HepG2 (cell line): Measurements from ENCODE around the gene C22orf39. TPM values are rescaled to one million over a fixed set of nuclear protein-coding genes. Genes with fewer than 3 reads are reported as not detected.

Experiments used
- AGO1 ChIP-seq: fragments of 200-400 bp; formaldehyde crosslinking; IDR thresholded peaks from 2 replicates; pipeline ENCODE4 v1.6.1; 2017; ENCODE audit warnings: mild to moderate bottlenecking, low read depth, low read length, moderate library complexity; ENCODE audit not compliant: poor library complexity, severe bottlenecking
- ATAD3A ChIP-seq: sonication (generic); formaldehyde crosslinking; IDR thresholded peaks from 2 replicates; pipeline ENCODE4 v1.4.0; 2020; ENCODE audit warnings: missing genetic modification reagents
- BRCA1 ChIP-seq: sonication (generic); formaldehyde crosslinking; IDR thresholded peaks from 2 replicates; pipeline ENCODE4 v1.4.0; 2020; ENCODE audit warnings: missing genetic modification reagents
- CEBPB ChIP-seq: IDR thresholded peaks from 2 replicates; pipeline ENCODE4 v1.6.1; 2011; ENCODE audit warnings: low read depth, low read length, improper control_type of control experiment, borderline replicate concordance
- CHD2 ChIP-seq: IDR thresholded peaks from 2 replicates; pipeline ENCODE4 v1.6.1; 2011; ENCODE audit warnings: low read depth, low read length, improper control_type of control experiment
- CREM ChIP-seq, 2 experiments: sonication (generic) in 1 of 2; formaldehyde crosslinking in 1 of 2; IDR thresholded peaks; 2 replicates each; pipeline versions ENCODE4 v1.4.0 to v1.6.1; 2016 to 2020; ENCODE audit warnings: antibody characterized with exemption in 1 of 2, mild to moderate bottlenecking in 1 of 2, missing genetic modification reagents in 1 of 2
- DRAP1 ChIP-seq: IDR thresholded peaks from 2 replicates; pipeline ENCODE4 v1.6.1; 2016; ENCODE audit warnings: missing genetic modification reagents, missing compliant biosample characterization
- HNRNPLL ChIP-seq: fragments of 200-400 bp; formaldehyde crosslinking; IDR thresholded peaks from 2 replicates; pipeline ENCODE4 v1.6.1; 2017; ENCODE audit warnings: mild to moderate bottlenecking, low read depth, low read length; ENCODE audit not compliant: poor library complexity, severe bottlenecking
- HOXA3 ChIP-seq: sonication (generic); formaldehyde crosslinking; IDR thresholded peaks from 2 replicates; pipeline ENCODE4 v1.5.0; 2020; ENCODE audit warnings: missing genetic modification reagents
- KAT8 ChIP-seq: IDR thresholded peaks from 2 replicates; pipeline ENCODE4 v1.6.1; 2016; ENCODE audit warnings: missing genetic modification reagents, missing compliant biosample characterization
- POLR2A ChIP-seq, 2 experiments: IDR thresholded peaks; 2 replicates each; pipeline ENCODE4 v1.6.1; 2011; ENCODE audit warnings: low read depth in 2 of 2, low read length in 2 of 2, mild to moderate bottlenecking in 1 of 2, moderate library complexity in 1 of 2; ENCODE audit not compliant: insufficient read depth in 1 of 2
- PRPF4 ChIP-seq: fragments of 200-400 bp; formaldehyde crosslinking; IDR thresholded peaks from 2 replicates; pipeline ENCODE4 v1.6.1; 2016; ENCODE audit warnings: low read length, low read depth; ENCODE audit not compliant: poor library complexity, severe bottlenecking
- SRF ChIP-seq: IDR thresholded peaks from 2 replicates; pipeline ENCODE4 v1.6.1; 2011; ENCODE audit warnings: mild to moderate bottlenecking, low read depth, low read length, moderate library complexity
- SYNCRIP ChIP-seq: fragments of 200-400 bp; formaldehyde crosslinking; IDR thresholded peaks from 2 replicates; pipeline ENCODE4 v1.6.1; 2018; ENCODE audit warnings: mild to moderate bottlenecking, low read depth, low read length; ENCODE audit not compliant: insufficient read depth
- TOPORS ChIP-seq: sonication (generic); formaldehyde crosslinking; IDR thresholded peaks from 2 replicates; pipeline ENCODE4 v1.8.0; 2023; ENCODE audit warnings: mild to moderate bottlenecking, missing genetic modification reagents
- ZBTB37 ChIP-seq: sonication (generic); formaldehyde crosslinking; IDR thresholded peaks from 2 replicates; pipeline ENCODE4 v1.4.0; 2020; ENCODE audit warnings: mild to moderate bottlenecking, missing genetic modification reagents
- ZNF10 ChIP-seq: sonication (generic); formaldehyde crosslinking; IDR thresholded peaks from 2 replicates; pipeline ENCODE4 v1.4.0; 2020; ENCODE audit warnings: mild to moderate bottlenecking, low read depth, missing genetic modification reagents, borderline replicate concordance
- ZNF160 ChIP-seq: sonication (generic); formaldehyde crosslinking; IDR thresholded peaks from 2 replicates; pipeline ENCODE4 v1.8.0; 2022; ENCODE audit warnings: mild to moderate bottlenecking, inconsistent platforms, missing genetic modification reagents
- ZNF337 ChIP-seq: sonication (generic); formaldehyde crosslinking; IDR thresholded peaks from 2 replicates; pipeline ENCODE4 v1.5.1; 2020; ENCODE audit warnings: missing genetic modification reagents, low read depth, mild to moderate bottlenecking, borderline replicate concordance
- ZNF34 ChIP-seq: sonication (generic); formaldehyde crosslinking; IDR thresholded peaks from 2 replicates; pipeline ENCODE4 v1.4.0; 2020; ENCODE audit warnings: mild to moderate bottlenecking, missing genetic modification reagents, borderline replicate concordance
- ZNF446 ChIP-seq: sonication (generic); formaldehyde crosslinking; IDR thresholded peaks from 2 replicates; pipeline ENCODE4 v1.5.0; 2020; ENCODE audit warnings: mild to moderate bottlenecking, missing genetic modification reagents
- ZNF543 ChIP-seq: sonication (generic); formaldehyde crosslinking; IDR thresholded peaks from 2 replicates; pipeline ENCODE4 v1.4.0; 2020; ENCODE audit warnings: mild to moderate bottlenecking, missing genetic modification reagents
- ZNF639 ChIP-seq: conservative IDR thresholded peaks from 2 replicates; pipeline ENCODE4 v1.6.1; 2018; ENCODE audit warnings: missing genetic modification reagents
- ZNF670 ChIP-seq: sonication (generic); formaldehyde crosslinking; IDR thresholded peaks from 2 replicates; pipeline ENCODE4 v1.8.0; 2022; ENCODE audit warnings: mild to moderate bottlenecking, missing genetic modification reagents, borderline replicate concordance
- ZSCAN12 ChIP-seq: sonication (generic); formaldehyde crosslinking; IDR thresholded peaks from 2 replicates; pipeline ENCODE4 v1.9.0; 2021; ENCODE audit warnings: mild to moderate bottlenecking, missing genetic modification reagents
- polyA plus RNA-seq, 8 experiments: library from polyadenylated mRNA; depleted of rRNA in 3 of 8; stranded (reverse) in 7 of 8; unstranded in 1 of 8; fragments of >200 nt; fragmentation: Illumina TruSeq in 4 of 8; extraction: Trizol in 4 of 8; gene quantifications; 2 replicates each; pipeline versions ENCODE4 v1.2.1 to v1.2.3, GENCODE V29; 2011 to 2016; ENCODE audit warnings: low read depth in 4 of 8, missing spikeins in 1 of 8, mixed read lengths in 1 of 8; ENCODE audit not compliant: insufficient read depth in 1 of 8
- total RNA-seq, 5 experiments: library from RNA; depleted of rRNA; stranded (reverse); fragments of >200 nt; fragmentation: Illumina TruSeq; extraction: Trizol; gene quantifications; 2 replicates each; pipeline ENCODE4 v1.2.3, GENCODE V29; 2016; ENCODE audit warnings: low read depth in 1 of 5
- TF ChIP-seq, protein P1 (sequence below): sonication (generic); formaldehyde crosslinking; conservative IDR thresholded peaks from 2 replicates; pipeline ENCODE4 v1.4.0; 2020; ENCODE audit warnings: missing genetic modification reagents

Gene C22orf39
- total and polyA plus RNA-seq, 2 of the 13 experiments (the other 11 are each of a cell fraction or from before 2014, with no cell fraction given) = 23.4 to 26.4 TPM

GRCh38 chr22:19479355-19480172, 32.1 kb upstream of the C22orf39 start, which contains the start of gene CDC45 (continued):
- TF ChIP-seq ZNF446 = no peak
- no peak for TF ChIP-seq ZNF10 (CRISPR knock-in tag)
- TF ChIP-seq POLR2A (IDR thresholded peaks at IDR 0.05; ENCODE audit: insufficient read depth in 1 of 2, low read depth in 2 of 2, low read length in 2 of 2) = peak; percentile 39 to 42; a peak in 2 of 4 replicates
- TF ChIP-seq ZSCAN12 = no peak
- TF ChIP-seq ZNF160 = no peak
- TF ChIP-seq SYNCRIP = no peak
- peak; percentile 73 for TF ChIP-seq KAT8 (CRISPR knock-in tag)
- no peak; the same call in 1 of the 2 replicates for TF ChIP-seq SRF
- no peak for TF ChIP-seq ZNF670 (CRISPR knock-in tag)
- no peak for TF ChIP-seq TOPORS (CRISPR knock-in tag)
- no peak for TF ChIP-seq ZNF337 (CRISPR knock-in tag)
- TF ChIP-seq PRPF4 = no peak
- peak; percentile 97 for TF ChIP-seq HOXA3 (CRISPR knock-in tag)
- TF ChIP-seq BRCA1 (CRISPR knock-in tag) = no peak
- no peak for TF ChIP-seq DRAP1 (CRISPR knock-in tag)
- TF ChIP-seq ATAD3A (CRISPR knock-in tag) = no peak
- TF ChIP-seq ZNF639 (CRISPR knock-in tag) = no peak
- no peak for TF ChIP-seq CEBPB
- TF ChIP-seq CREM (IDR thresholded peaks at IDR 0.05) = peak; percentile 99
- TF ChIP-seq CREM (CRISPR knock-in tag; IDR thresholded peaks at IDR 0.05) = no peak
- TF ChIP-seq AGO1 = no peak
- TF ChIP-seq, protein P1, sequence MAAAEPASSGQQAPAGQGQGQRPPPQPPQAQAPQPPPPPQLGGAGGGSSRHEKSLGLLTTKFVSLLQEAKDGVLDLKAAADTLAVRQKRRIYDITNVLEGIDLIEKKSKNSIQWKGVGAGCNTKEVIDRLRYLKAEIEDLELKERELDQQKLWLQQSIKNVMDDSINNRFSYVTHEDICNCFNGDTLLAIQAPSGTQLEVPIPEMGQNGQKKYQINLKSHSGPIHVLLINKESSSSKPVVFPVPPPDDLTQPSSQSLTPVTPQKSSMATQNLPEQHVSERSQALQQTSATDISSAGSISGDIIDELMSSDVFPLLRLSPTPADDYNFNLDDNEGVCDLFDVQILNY (CRISPR knock-in tag) = peak; percentile 78; the same call in 1 of the 2 replicates
- peak; percentile 31 for TF ChIP-seq HNRNPLL
- TF ChIP-seq CHD2 = 0 out of 2 replicates have a peak, but pooled peaks have one; percentile 43
- no peak for TF ChIP-seq ZNF34 (CRISPR knock-in tag)
- no peak for TF ChIP-seq ZBTB37 (CRISPR knock-in tag)
- TF ChIP-seq ZNF543 (CRISPR knock-in tag) = no peak; the same call in 1 of the 2 replicates
